GM23248 (cell line): ENCODE data around the gene TAPT1.

Experiments used
- EZH2 ChIP-seq: fragments of 200-600 bp; sonication (generic); IDR thresholded peaks from 2 replicates; pipeline ENCODE4 v1.6.1; 2018; ENCODE audit warnings: antibody characterized with exemption, mild to moderate bottlenecking; ENCODE audit not compliant: insufficient read depth, poor library complexity, severe bottlenecking
- EZH2phosphoT487 ChIP-seq: fragments of 200-600 bp; sonication (generic); IDR thresholded peaks from 2 replicates; pipeline ENCODE4 v1.6.1; 2018; ENCODE audit warnings: antibody characterized with exemption, moderate library complexity, mild to moderate bottlenecking, low read depth; ENCODE audit not compliant: insufficient read depth

GRCh38 chr4:16114546-16114945 is 111.7 kb downstream of the TAPT1 start:
- TF ChIP-seq EZH2phosphoT487 (no peak), EZH2 (no peak)
